AG09309 (cell line): ENCODE data around the gene FUBP3.

Source experiments
- DNase-seq: peaks from one replicate; pipeline ENCODE4 v3.0.0-alpha.2; 2010; ENCODE audit warnings: low read depth
- H3K4me3 ChIP-seq: 2 replicates; pipeline ENCODE4 v1.5.1; 2011; ENCODE audit warnings: mild to moderate bottlenecking, low read depth, low read length, moderate library complexity; ENCODE audit not compliant: control insufficient read depth
- TF ChIP-seq, protein P1 (sequence below): IDR thresholded peaks from 2 replicates; pipeline ENCODE4 v1.5.1; 2011; ENCODE audit warnings: mild to moderate bottlenecking, low read depth, low read length, inconsistent platforms; ENCODE audit not compliant: insufficient read depth, control insufficient read depth; ENCODE audit errors: missing control alignments

Gene FUBP3

DNA sequence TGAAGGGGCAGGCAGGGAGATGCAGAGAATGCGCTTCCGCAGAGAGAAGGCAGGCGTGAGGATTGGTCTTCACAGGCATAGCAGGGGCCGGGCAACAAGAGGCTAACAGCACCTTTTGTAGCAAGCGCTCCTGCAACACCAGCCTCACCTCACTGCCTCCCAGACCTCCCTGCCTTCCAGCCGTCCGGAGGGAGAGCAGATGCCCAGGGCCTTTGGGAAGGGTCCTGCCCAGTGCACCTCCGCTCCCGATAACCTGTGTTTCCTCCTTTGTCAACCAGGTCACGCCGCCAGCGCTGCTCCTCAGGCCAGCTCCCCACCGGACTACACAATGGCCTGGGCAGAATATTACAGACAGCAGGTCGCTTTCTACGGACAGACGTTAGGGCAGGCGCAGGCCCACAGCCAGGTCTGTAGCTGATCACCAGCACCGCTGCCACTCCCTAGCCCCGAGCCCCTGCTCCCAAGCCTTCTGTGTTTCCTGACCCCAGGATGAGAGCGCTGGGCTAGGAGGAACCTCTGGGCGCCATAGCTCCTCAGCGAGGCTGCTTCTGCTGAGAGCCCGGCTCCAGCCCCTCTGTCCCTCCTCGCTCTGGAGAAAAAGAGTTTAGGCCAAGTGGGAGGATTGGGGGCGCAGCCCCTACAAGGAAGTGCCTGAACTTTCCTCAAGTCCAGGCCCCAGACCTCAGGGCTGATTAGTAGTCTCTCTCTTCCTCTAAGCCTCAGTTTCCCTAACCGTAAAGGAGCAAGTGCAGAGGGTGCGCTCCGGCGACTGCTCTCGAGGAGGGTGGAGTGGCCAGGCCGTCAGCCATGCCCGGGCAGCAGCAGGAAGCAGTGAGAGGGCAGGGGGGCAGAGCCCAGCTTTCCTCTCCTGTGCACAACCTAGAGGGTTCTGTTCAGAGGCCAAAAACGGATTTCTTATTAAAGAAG, 56.6 kb downstream of the FUBP3 start:
- no peak for DNase-seq
- TF ChIP-seq, protein P1, sequence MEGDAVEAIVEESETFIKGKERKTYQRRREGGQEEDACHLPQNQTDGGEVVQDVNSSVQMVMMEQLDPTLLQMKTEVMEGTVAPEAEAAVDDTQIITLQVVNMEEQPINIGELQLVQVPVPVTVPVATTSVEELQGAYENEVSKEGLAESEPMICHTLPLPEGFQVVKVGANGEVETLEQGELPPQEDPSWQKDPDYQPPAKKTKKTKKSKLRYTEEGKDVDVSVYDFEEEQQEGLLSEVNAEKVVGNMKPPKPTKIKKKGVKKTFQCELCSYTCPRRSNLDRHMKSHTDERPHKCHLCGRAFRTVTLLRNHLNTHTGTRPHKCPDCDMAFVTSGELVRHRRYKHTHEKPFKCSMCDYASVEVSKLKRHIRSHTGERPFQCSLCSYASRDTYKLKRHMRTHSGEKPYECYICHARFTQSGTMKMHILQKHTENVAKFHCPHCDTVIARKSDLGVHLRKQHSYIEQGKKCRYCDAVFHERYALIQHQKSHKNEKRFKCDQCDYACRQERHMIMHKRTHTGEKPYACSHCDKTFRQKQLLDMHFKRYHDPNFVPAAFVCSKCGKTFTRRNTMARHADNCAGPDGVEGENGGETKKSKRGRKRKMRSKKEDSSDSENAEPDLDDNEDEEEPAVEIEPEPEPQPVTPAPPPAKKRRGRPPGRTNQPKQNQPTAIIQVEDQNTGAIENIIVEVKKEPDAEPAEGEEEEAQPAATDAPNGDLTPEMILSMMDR, result no peak
- H3K4me3 ChIP-seq, result no peak overlapping the region

DNA sequence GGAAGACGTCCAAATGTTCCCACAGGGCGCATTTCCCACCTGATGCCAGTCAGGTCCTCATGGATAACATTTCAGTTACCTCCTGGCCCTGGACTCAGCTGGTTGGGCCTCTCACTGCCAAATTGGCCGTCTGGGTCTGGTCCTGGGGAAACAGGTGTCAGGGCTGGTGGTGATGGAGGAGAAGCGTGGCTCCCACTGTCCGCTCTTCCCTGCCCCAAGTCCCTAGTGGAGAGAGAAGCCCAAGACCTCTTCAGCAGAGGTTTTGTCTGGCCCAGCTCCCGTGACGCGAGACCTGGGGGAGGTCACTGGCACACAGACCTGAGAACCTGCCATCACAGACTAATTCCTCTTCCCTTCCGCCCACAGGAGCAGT, 57.3 kb downstream of the FUBP3 start:
- DNase-seq, result no peak
- TF ChIP-seq, protein P1, result no peak
- H3K4me3 ChIP-seq, result no peak overlapping the region

DNA sequence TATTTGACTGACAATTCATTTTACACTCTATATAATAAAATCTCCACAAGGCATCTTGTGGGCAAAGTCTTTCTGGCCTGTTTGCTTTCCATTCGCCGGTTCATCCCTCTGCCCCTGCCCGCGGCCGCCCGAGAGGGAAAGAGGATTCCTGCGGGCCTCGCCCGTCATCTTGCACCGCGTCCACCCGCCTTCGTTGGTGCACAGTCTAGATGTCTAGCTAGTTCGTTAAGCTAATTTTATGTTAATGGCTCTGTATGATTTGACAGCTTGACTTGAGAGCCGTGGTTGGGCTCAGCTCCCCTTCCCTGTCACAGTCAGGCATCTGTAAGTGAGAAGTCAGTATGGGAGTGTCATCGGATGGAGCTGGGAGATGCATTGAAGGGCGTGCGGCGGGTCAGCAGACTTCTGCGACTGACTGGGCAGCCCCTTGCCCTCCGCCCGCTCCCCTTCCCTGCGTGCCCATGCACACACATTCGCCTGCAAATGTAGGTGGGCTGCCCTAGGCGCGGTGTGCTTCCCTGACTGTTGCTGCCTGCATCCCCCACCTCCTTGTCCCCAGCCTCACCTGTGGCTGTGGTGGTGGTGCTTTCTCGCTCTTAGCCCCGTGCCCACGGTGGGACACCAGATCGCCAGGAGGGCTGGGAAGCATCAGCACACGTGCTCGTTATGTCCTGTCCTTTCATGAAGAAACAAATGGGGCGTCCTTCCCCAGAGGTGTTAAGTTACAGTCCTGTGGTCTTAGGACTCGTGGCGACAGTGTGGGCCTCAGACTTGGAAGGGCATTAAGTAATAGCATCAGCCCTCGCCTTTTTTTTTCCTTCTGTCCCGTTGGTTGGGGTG, 59.1 kb downstream of the FUBP3 start:
- TF ChIP-seq, protein P1, result no peak
- DNase-seq, result no peak
- H3K4me3 ChIP-seq, result no peak overlapping the region

DNA sequence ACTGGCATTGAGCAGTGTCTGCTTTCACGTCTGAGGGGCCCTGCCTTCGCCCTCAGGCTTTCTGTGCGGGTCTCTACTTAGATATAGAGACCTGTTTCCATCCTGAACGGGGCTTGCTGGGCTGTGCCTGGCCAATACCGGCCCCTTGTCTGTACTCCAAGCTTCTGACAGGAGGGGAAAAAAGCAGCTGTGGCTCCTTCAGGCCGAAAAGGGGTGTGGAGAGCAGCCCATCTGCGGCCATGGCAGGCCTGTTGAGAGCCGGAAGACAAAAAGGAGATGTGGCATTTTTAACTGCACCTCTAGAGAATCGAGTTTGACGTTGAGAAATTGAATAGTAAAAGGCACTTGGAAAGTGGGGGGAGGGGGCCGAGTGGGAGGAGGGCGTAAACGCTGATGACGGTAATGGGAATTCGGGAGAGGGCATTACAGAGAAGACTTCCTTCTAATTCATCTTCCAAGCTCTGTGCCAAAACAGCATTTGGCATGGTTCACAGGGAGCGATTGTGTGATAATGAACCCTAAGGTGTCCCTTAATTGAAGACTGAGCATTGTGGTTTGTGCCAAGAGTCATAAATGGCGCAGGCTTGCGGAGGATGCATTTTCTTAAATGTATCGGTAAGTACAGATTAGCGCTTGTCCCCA, 59.9 kb downstream of the FUBP3 start:
- TF ChIP-seq, protein P1, result no peak
- DNase-seq, result no peak

DNA sequence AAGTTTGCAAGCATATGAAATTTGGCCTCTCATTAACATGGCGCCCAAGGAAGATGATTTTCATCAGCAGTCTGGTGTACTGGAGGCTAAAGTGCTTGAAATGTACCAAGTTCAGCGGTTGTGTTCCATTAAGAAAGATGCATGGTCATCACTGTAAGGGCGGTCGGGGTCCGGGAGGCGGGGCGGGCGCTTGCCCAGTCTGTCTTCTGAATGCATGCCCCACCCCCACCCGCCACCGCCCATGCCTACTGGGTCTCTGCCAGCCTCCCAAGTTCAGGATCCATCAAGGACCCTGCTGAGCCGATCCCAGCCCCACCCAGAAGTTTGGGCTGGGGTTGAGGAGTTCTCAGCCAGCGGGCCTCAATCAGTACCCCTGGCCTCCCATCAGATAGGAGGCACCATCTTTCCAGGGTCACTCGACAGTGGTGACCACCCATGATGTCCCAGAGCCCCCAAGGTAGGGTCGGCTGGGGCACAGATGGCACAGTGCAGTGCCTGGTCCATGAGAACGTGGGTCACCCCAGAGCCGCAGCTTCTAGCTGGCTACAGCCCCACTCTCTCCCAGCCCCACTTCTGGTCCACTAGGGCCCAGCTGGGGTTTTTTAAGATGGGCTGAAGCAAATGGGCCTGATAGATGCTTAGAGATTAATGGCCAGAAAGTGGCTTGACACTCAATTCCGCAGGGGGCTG, 60.6 kb downstream of the FUBP3 start:
- no peak overlapping the region for H3K4me3 ChIP-seq
- TF ChIP-seq, protein P1, result no peak
- no peak for DNase-seq

More for the DNA sequence above, 59.9 kb downstream of the FUBP3 start:
- no peak overlapping the region for H3K4me3 ChIP-seq

DNA sequence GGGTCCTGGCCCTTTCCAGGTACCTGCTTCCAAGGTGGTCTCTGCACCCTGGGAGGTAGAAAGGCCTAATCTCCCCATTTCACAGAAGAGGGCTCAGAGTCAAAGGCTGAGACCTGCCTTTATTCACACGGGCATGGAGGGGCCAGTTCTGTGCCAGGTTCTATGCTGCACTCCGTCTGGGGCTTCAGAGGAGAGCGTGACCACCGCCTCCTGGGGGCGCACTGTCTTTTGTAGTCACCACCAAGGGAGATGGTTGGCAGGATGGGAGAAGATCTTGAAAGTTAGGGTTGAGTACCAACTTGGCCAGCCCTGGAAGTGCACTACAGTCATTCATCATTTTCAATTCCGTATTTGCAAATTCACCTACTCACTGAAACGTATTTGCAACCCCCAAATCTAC, 61.3 kb downstream of the FUBP3 start:
- TF ChIP-seq, protein P1, result no peak
- DNase-seq, result no peak
- H3K4me3 ChIP-seq, result no peak overlapping the region
